ENCODE data around the gene IL4R.

IL4R gene

DNA sequence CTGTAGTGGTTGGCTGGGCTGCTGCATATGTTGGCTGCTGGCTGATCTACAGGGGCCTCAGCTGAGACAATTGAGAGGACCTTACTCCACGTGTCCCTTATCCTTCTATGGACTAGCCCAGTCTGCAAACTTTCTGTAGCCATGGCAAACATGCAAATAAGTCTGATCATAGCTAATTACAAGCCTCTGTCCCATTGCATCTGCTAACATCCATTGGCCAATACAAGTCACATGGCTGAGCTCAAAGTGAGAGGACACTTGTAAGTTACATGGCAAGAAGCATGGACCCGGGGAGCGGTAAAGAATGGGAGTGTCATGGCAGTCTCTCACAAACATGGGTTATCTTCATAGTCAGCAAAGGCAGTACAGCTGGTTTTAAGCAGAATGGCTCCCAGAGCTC, 11.6 kb upstream of the IL4R start:
- Histone ChIP-seq H3K9me3 (replicated peaks in 1 of 2; ENCODE audit: control insufficient read depth in 2 of 2, insufficient read depth in 1 of 2, low read depth in 1 of 2, low read length in 2 of 2) (peaks cover 0 to 2% of the 10 kb centered on the region in 2 donors), H4K91ac (ENCODE audit: low read depth, low read length, poor library complexity) (no peak overlapping the region), H3K27ac (replicated peaks; ENCODE audit: low read length) (no peak overlapping the region), H3K4me2 (ENCODE audit: insufficient read depth, low read length, poor library complexity, severe bottlenecking) (no peak overlapping the region), H2BK12ac (ENCODE audit: low read length) (no peak overlapping the region), H2BK120ac (ENCODE audit: low read depth, low read length) (no peak overlapping the region), H2AK5ac (ENCODE audit: low read depth, low read length) (no peak overlapping the region), H3K9ac (ENCODE audit: low read depth, low read length, poor library complexity) (no peak overlapping the region), H3K36me3 (replicated peaks in 1 of 2; ENCODE audit: control insufficient read depth in 2 of 2, insufficient read depth in 2 of 2, low read length in 2 of 2) (no peaks in the 10 kb centered on the region), H3K4ac (ENCODE audit: low read length) (no peak overlapping the region), H2BK5ac (ENCODE audit: low read length) (no peak overlapping the region), H4K8ac (ENCODE audit: low read depth, low read length) (no peak overlapping the region), H3K4me3 (ENCODE audit: low read length in 2 of 2) (no peak overlapping the region), H2AFZ (ENCODE audit: low read length) (no peak overlapping the region), H3K79me1 (ENCODE audit: low read depth, low read length) (no peaks in the 10 kb centered on the region), H3K14ac (ENCODE audit: low read length) (no peak overlapping the region), H2BK15ac (ENCODE audit: low read length) (no peak overlapping the region), H3K4me1 (ENCODE audit: control insufficient read depth in 2 of 2, insufficient read depth in 1 of 2, low read depth in 1 of 2, low read length in 2 of 2) (no peaks in the 10 kb centered on the region), H3K23ac (ENCODE audit: low read depth, low read length, poor library complexity) (no peak overlapping the region), H3K18ac (ENCODE audit: low read length) (no peak overlapping the region), H3K27me3 (ENCODE audit: control insufficient read depth in 3 of 3, insufficient read depth in 3 of 3, low read depth in 1 of 3, low read length in 3 of 3) (no peaks in the 10 kb centered on the region)
- no peak for DNase-seq (ENCODE audit: low spot score)
- no CpG with 5 or more reads among the region's 3 CpGs for WGBS, 2 donors (ENCODE audit: extremely low coverage in 2 of 2, insufficient read length in 2 of 2, insufficient replicate concordance in 1 of 2)

DNA sequence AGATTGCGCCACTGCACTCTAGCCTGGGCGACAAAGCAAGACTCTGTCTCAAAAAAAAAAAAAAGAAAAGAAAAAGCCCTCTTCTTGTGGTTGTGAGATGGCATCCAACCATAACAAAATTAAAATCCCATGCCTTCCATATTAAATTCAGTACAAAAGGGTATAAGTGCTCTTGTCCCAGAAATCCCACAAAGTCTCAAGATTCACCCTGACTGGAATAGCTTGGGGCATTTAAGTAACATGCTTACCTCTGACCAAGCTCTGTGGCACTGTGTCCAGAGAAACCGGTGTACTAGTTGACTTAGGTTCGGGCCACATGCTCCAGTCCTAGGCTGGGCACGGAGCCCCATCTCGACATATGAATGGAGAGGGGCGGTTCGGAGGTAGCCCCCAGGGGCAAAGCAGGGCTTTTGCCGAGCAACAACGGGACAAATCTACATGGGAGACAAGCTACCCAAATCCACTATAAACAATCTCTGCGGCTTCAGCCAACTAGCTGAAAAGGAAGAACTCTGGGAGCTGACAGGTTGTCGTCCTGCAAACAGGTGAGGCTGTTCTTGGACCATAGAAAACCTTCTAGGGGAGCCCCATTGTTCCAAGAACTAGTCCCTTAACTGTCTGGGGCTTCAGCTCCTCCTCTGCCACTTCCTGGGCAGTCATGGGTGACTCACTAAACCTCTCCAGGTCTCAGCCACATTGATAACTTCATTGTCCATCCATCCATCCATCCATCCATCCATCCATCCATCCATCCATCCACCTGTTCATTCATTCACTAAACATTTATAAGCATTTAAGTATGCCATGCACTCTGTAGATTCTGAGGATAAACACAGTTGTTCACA, 10.3 kb upstream of the IL4R start:
- Histone ChIP-seq H4K8ac (ENCODE audit: low read depth, low read length) (no peak overlapping the region), H3K9me3 (replicated peaks in 1 of 2; ENCODE audit: control insufficient read depth in 2 of 2, insufficient read depth in 1 of 2, low read depth in 1 of 2, low read length in 2 of 2) (peaks cover 0 to 2% of the 10 kb centered on the region in 2 donors), H3K4me3 (ENCODE audit: low read length in 2 of 2) (no peak overlapping the region), H3K9ac (ENCODE audit: low read depth, low read length, poor library complexity) (no peak overlapping the region), H3K4me1 (ENCODE audit: control insufficient read depth in 2 of 2, insufficient read depth in 1 of 2, low read depth in 1 of 2, low read length in 2 of 2) (no peaks in the 10 kb centered on the region), H3K23ac (ENCODE audit: low read depth, low read length, poor library complexity) (no peak overlapping the region), H3K36me3 (replicated peaks in 1 of 2; ENCODE audit: control insufficient read depth in 2 of 2, insufficient read depth in 2 of 2, low read length in 2 of 2) (no peaks in the 10 kb centered on the region), H2BK15ac (ENCODE audit: low read length) (no peak overlapping the region), H2BK12ac (ENCODE audit: low read length) (no peak overlapping the region), H3K4me2 (ENCODE audit: insufficient read depth, low read length, poor library complexity, severe bottlenecking) (no peak overlapping the region), H2BK120ac (ENCODE audit: low read depth, low read length) (no peak overlapping the region), H3K18ac (ENCODE audit: low read length) (no peak overlapping the region), H3K27ac (replicated peaks; ENCODE audit: low read length) (no peak overlapping the region), H3K27me3 (ENCODE audit: control insufficient read depth in 3 of 3, insufficient read depth in 3 of 3, low read depth in 1 of 3, low read length in 3 of 3) (no peaks in the 10 kb centered on the region), H3K4ac (ENCODE audit: low read length) (no peak overlapping the region), H2BK5ac (ENCODE audit: low read length) (no peak overlapping the region), H3K14ac (ENCODE audit: low read length) (no peak overlapping the region), H4K91ac (ENCODE audit: low read depth, low read length, poor library complexity) (no peak overlapping the region), H3K79me1 (ENCODE audit: low read depth, low read length) (no peaks in the 10 kb centered on the region), H2AFZ (ENCODE audit: low read length) (no peak overlapping the region), H2AK5ac (ENCODE audit: low read depth, low read length) (no peak overlapping the region)
- no CpG with 5 or more reads among the region's 12 CpGs for WGBS, 2 donors (ENCODE audit: extremely low coverage in 2 of 2, insufficient read length in 2 of 2, insufficient replicate concordance in 1 of 2)
- DNase-seq (ENCODE audit: low spot score), result no peak

DNA sequence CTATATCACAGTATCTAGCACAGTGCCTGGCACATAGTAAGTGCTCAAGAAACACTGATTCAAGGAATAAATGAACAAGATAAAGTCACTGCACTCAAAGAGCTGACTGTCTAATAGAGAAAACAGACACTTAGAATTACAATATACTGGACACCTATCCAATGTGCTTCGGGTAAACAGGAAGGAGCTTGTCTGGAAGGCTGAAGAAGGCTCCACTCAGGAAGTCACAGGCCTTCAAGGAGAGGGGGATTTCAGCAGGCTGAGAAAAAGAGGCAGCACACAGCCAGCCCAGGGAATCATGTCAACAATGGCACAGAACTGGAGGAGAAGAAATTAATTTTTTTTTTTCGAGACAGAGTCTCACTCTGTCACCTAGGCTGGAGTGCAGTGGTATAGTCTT, 9.7 kb upstream of the IL4R start:
- no peaks in the 10 kb centered on the region for H3K4me1 ChIP-seq (ENCODE audit: control insufficient read depth in 2 of 2, insufficient read depth in 1 of 2, low read depth in 1 of 2, low read length in 2 of 2)
- H3K9me3 ChIP-seq (replicated peaks in 1 of 2; ENCODE audit: control insufficient read depth in 2 of 2, insufficient read depth in 1 of 2, low read depth in 1 of 2, low read length in 2 of 2), result peaks cover 0 to 2% of the 10 kb centered on the region in 2 donors
- no peak overlapping the region for H3K4me3 ChIP-seq (ENCODE audit: low read length in 2 of 2)
- no peak overlapping the region for H3K4ac ChIP-seq (ENCODE audit: low read length)
- no peak overlapping the region for H4K8ac ChIP-seq (ENCODE audit: low read depth, low read length)
- H3K36me3 ChIP-seq (replicated peaks in 1 of 2; ENCODE audit: control insufficient read depth in 2 of 2, insufficient read depth in 2 of 2, low read length in 2 of 2), result no peaks in the 10 kb centered on the region
- no peak overlapping the region for H2BK120ac ChIP-seq (ENCODE audit: low read depth, low read length)
- no peak overlapping the region for H3K18ac ChIP-seq (ENCODE audit: low read length)
- no peak overlapping the region for H2AFZ ChIP-seq (ENCODE audit: low read length)
- H2AK5ac ChIP-seq (ENCODE audit: low read depth, low read length), result no peak overlapping the region
- no peak overlapping the region for H3K4me2 ChIP-seq (ENCODE audit: insufficient read depth, low read length, poor library complexity, severe bottlenecking)
- no peak overlapping the region for H2BK12ac ChIP-seq (ENCODE audit: low read length)
- H3K79me1 ChIP-seq (ENCODE audit: low read depth, low read length), result no peaks in the 10 kb centered on the region
- no peak overlapping the region for H2BK15ac ChIP-seq (ENCODE audit: low read length)
- no peak overlapping the region for H3K9ac ChIP-seq (ENCODE audit: low read depth, low read length, poor library complexity)
- no peaks in the 10 kb centered on the region for H3K27me3 ChIP-seq (ENCODE audit: control insufficient read depth in 3 of 3, insufficient read depth in 3 of 3, low read depth in 1 of 3, low read length in 3 of 3)
- H3K23ac ChIP-seq (ENCODE audit: low read depth, low read length, poor library complexity), result no peak overlapping the region
- no peak overlapping the region for H2BK5ac ChIP-seq (ENCODE audit: low read length)
- DNase-seq (ENCODE audit: low spot score), result no peak
- no peak overlapping the region for H4K91ac ChIP-seq (ENCODE audit: low read depth, low read length, poor library complexity)
- no peak overlapping the region for H3K14ac ChIP-seq (ENCODE audit: low read length)
- H3K27ac ChIP-seq (replicated peaks; ENCODE audit: low read length), result no peak overlapping the region
- WGBS, 2 donors (ENCODE audit: extremely low coverage in 2 of 2, insufficient read length in 2 of 2, insufficient replicate concordance in 1 of 2), result no CpG with 5 or more reads among the region's 2 CpGs

DNA sequence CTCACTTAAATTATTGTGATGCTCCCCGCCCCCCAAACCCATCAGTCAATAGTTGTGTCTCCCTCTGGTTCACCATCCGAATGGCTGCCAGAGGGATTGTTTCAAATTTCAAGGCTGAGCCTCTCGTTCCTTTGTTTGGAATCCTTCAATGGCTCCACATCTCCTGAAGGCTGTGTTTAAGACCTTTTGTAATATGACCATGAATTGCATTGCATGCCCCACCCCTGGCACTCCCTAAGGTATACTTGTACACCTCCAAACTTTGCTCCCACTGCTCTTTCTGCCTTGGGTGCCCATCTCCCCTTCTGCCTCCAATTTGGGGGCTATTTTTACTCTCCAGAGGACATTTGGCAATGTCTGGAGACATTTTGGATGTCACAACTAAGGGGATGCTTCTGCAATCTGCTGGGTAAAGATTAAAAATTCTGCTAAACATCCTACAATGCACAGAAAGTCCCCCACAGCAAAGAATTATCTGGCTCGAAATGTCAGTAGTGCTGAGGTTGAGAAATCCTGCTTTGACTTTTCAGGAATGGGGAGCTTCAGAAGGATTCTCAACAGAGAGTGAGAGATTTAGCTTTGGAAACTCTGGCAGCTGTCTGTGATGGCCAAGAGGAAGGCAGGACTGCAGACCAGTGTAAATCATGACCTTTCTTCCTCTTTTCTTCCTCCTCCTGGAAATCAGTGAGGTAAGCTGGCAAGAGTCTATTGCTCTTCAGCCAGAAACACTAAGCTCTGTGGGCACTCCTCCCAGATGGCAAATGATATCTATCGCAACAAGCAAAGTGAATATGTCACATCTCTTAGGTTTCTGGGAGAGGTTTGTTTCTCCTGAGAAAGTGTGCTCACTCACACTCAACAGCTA, 8.7 kb upstream of the IL4R start:
- H3K4me1 ChIP-seq (ENCODE audit: control insufficient read depth in 2 of 2, insufficient read depth in 1 of 2, low read depth in 1 of 2, low read length in 2 of 2), result no peaks in the 10 kb centered on the region
- peaks cover 0 to 2% of the 10 kb centered on the region in 2 donors for H3K9me3 ChIP-seq (replicated peaks in 1 of 2; ENCODE audit: control insufficient read depth in 2 of 2, insufficient read depth in 1 of 2, low read depth in 1 of 2, low read length in 2 of 2)
- no peak overlapping the region for H2BK12ac ChIP-seq (ENCODE audit: low read length)
- no peaks in the 10 kb centered on the region for H3K36me3 ChIP-seq (replicated peaks in 1 of 2; ENCODE audit: control insufficient read depth in 2 of 2, insufficient read depth in 2 of 2, low read length in 2 of 2)
- no CpG with 5 or more reads among the region's 5 CpGs for WGBS, 2 donors (ENCODE audit: extremely low coverage in 2 of 2, insufficient read length in 2 of 2, insufficient replicate concordance in 1 of 2)
- H4K91ac ChIP-seq (ENCODE audit: low read depth, low read length, poor library complexity), result no peak overlapping the region
- H2BK120ac ChIP-seq (ENCODE audit: low read depth, low read length), result no peak overlapping the region
- no peak overlapping the region for H3K4me2 ChIP-seq (ENCODE audit: insufficient read depth, low read length, poor library complexity, severe bottlenecking)
- no peak overlapping the region for H3K18ac ChIP-seq (ENCODE audit: low read length)
- no peak overlapping the region for H2BK5ac ChIP-seq (ENCODE audit: low read length)
- H3K4me3 ChIP-seq (ENCODE audit: low read length in 2 of 2), result no peak overlapping the region
- no peak overlapping the region for H2AK5ac ChIP-seq (ENCODE audit: low read depth, low read length)
- no peak overlapping the region for H4K8ac ChIP-seq (ENCODE audit: low read depth, low read length)
- H3K9ac ChIP-seq (ENCODE audit: low read depth, low read length, poor library complexity), result no peak overlapping the region
- no peak overlapping the region for H2AFZ ChIP-seq (ENCODE audit: low read length)
- no peaks in the 10 kb centered on the region for H3K27me3 ChIP-seq (ENCODE audit: control insufficient read depth in 3 of 3, insufficient read depth in 3 of 3, low read depth in 1 of 3, low read length in 3 of 3)
- H2BK15ac ChIP-seq (ENCODE audit: low read length), result no peak overlapping the region
- H3K23ac ChIP-seq (ENCODE audit: low read depth, low read length, poor library complexity), result no peak overlapping the region
- DNase-seq (ENCODE audit: low spot score), result no peak
- H3K79me1 ChIP-seq (ENCODE audit: low read depth, low read length), result no peaks in the 10 kb centered on the region
- H3K14ac ChIP-seq (ENCODE audit: low read length), result no peak overlapping the region
- H3K27ac ChIP-seq (replicated peaks; ENCODE audit: low read length), result no peak overlapping the region
- H3K4ac ChIP-seq (ENCODE audit: low read length), result no peak overlapping the region
